HG03139 (cell line): ENCODE data around the gene NEUROD1.

Source experiments
- ATAC-seq: cut with Tn5 transposase; IDR thresholded peaks from one replicate; pipeline ENCODE4 v1.9.1; 2021; ENCODE audit not compliant: unreplicated experiment

The NEUROD1 gene

GRCh38 chr2:181643151-181643550 lies 37.2 kb downstream of the NEUROD1 start:
- no peak for ATAC-seq

- ATAC-seq, result no peak
Measured at GRCh38 chr2:181642086-181642485, 38.2 kb downstream of the NEUROD1 start.

- no peak for ATAC-seq
Measured at GRCh38 chr2:181639686-181640085, 40.6 kb downstream of the NEUROD1 start.

GRCh38 chr2:181632733-181633401 lies 47.5 kb downstream of the NEUROD1 start:
- peak; percentile 67 for ATAC-seq

GRCh38 chr2:181628590-181629585 lies 51.4 kb downstream of the NEUROD1 start:
- ATAC-seq, result no peak

DNA sequence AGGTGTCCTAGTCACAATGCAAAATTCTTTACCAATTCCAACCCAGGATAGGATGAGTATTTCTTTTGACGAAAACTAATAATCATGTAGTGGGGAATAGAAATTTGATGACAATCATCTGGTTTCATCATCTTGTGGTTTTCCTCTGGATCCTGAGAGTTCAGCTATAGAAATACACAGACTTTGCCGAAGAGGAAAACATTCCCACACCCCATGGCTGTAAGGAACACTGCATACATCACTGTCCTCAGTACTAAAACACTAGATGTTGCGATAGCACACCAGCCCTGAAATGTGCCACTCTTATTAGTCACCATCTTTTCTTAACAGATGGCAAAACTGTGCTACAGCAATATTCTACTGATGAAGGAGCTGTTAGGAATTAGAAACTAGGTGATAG lies 52.8 kb downstream of the NEUROD1 start:
- ATAC-seq, result no peak

- ATAC-seq, result no peak
Measured at GRCh38 chr2:181626671-181627070, 53.6 kb downstream of the NEUROD1 start.
